DMS79 (cell line): Measurements from ENCODE around the gene TYROBP.
"Not testable (repeated sequence)": the region's sequence is repeated elsewhere in the genome, so short reads cannot be mapped to it uniquely, and the experiment has no call there.

ENCODE experiments used
- DNase-seq: peaks from one replicate; lab custom pipeline; 2025; lab: John Stamatoyannopoulos, UW

TYROBP gene

GRCh38 chr19:35931874-35932202 lies 23.7 kb upstream of the TYROBP start:
- no peak for DNase-seq

GRCh38 chr19:35931161-35931873 lies 23.2 kb upstream of the TYROBP start:
- DNase-seq: peak; percentile 98

GRCh38 chr19:35929876-35930275 lies 21.8 kb upstream of the TYROBP start:
- DNase-seq: no peak

- no peak for DNase-seq
Observed at GRCh38 chr19:35928507-35928906, 20.4 kb upstream of the TYROBP start.

- no peak for DNase-seq
Observed at GRCh38 chr19:35925501-35925900, 17.4 kb upstream of the TYROBP start.

GRCh38 chr19:35921012-35921411 lies 12.9 kb upstream of the TYROBP start:
- no peak for DNase-seq

- DNase-seq: no peak
Observed at GRCh38 chr19:35919306-35919705, 11.2 kb upstream of the TYROBP start.

- no peak for DNase-seq
Observed at GRCh38 chr19:35915443-35915842, 7.3 kb upstream of the TYROBP start.

- no peak for DNase-seq
Observed at GRCh38 chr19:35913589-35913988, 5.5 kb upstream of the TYROBP start.

- peak; percentile 54 for DNase-seq
Observed at GRCh38 chr19:35911790-35912189, 3.7 kb upstream of the TYROBP start.

GRCh38 chr19:35911173-35911572 lies 3.1 kb upstream of the TYROBP start:
- DNase-seq: no peak

GRCh38 chr19:35910355-35910754 lies 2.3 kb upstream of the TYROBP start:
- not testable (repeated sequence) for DNase-seq

GRCh38 chr19:35909684-35910035 lies 1.6 kb upstream of the TYROBP start:
- no peak for DNase-seq

GRCh38 chr19:35908973-35909683 lies 1.0 kb upstream of the TYROBP start:
- DNase-seq: no peak

- DNase-seq: no peak
Observed at GRCh38 chr19:35907377-35907745, 734 bp downstream of the TYROBP start.

GRCh38 chr19:35905178-35905727 lies 2.8 kb downstream of the TYROBP start:
- DNase-seq: no peak

GRCh38 chr19:35904311-35905068 lies 3.6 kb downstream of the TYROBP start:
- DNase-seq: no peak

- peak; percentile 23 for DNase-seq
Observed at GRCh38 chr19:35903550-35904179, 4.4 kb downstream of the TYROBP start.

- DNase-seq: no peak
Observed at GRCh38 chr19:35902870-35903475, 5.1 kb downstream of the TYROBP start.

- no peak for DNase-seq
Observed at GRCh38 chr19:35901854-35902661, 6.0 kb downstream of the TYROBP start, which contains the start of gene HCST. TSS of gene HCST (plus strand) at chr19:35902529. CDS start at chr19:35902594, 65 bp downstream.

GRCh38 chr19:35901055-35901644 lies 6.9 kb downstream of the TYROBP start:
- DNase-seq: no peak
